Measurements from ENCODE around the gene ICAM4. TPM values are rescaled to one million over a fixed set of nuclear protein-coding genes. Genes with fewer than 3 reads are reported as not detected.
"Not testable (repeated sequence)": the region's sequence is repeated elsewhere in the genome, so short reads cannot be mapped to it uniquely, and the experiment has no call there.

The ICAM4 gene
- total RNA-seq, 1 donor from 2014 or later: 0.16 TPM

DNA sequence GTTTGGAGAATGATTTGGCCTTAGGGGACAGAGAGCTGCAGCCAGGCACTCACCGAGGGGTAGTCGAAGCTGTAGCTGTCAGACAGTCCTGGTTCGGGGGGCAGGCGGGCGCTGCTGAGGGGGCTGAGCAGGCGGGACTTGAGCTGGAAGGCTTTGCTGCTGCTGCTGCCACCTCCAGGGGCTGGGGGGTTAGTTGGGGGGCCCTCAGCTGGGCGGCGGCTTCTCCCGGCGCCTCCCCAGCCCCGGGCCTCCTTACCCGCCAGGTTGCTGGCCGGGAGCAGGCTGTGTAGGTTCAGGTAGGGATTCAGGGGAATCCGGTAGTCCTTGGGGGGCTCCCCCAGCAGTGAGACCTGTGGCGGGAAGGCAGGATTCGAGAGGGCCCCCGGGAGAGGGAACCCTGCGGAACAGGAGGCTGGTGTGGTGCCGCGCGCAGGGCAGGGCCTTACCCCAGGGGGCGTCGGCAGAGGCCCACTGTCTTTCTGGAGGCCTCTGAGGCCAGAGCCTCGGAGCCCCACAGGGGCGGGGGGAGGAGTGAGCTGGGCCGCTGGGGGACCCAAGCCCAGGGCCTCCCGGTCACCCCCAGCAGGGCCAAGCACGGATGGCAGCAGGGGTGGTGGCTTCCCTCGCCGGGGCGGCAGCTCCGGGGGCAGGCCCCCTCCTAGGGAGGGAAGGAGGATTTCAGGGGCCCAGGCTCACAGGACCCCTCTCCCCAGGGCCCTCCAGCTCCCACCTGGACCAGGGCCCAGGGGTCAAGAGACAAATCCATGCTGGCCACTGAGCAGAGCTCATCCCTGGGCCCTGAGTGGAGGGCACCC is 34.1 kb downstream of the ICAM4 start:
- no peak for DNase-seq

DNA sequence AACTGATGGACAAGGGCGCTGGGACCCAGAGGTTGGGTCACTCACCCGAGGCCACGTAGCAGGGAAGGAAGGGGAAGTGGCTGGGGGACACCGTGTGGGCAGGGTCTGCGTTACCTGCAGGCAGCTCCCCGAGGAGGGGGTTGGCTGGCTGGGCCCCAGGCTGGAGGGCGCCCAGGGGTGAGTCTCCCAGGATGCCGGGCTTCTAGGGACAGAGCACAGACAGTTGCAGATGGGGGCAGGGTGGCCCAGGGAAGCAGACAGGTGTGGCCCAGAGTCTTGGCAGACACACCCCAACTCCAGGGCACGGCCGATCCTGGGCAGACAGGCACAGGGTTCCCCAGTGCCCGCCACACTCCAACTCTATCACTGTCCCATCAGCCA is 34.7 kb downstream of the ICAM4 start:
- DNase-seq: no peak

DNA sequence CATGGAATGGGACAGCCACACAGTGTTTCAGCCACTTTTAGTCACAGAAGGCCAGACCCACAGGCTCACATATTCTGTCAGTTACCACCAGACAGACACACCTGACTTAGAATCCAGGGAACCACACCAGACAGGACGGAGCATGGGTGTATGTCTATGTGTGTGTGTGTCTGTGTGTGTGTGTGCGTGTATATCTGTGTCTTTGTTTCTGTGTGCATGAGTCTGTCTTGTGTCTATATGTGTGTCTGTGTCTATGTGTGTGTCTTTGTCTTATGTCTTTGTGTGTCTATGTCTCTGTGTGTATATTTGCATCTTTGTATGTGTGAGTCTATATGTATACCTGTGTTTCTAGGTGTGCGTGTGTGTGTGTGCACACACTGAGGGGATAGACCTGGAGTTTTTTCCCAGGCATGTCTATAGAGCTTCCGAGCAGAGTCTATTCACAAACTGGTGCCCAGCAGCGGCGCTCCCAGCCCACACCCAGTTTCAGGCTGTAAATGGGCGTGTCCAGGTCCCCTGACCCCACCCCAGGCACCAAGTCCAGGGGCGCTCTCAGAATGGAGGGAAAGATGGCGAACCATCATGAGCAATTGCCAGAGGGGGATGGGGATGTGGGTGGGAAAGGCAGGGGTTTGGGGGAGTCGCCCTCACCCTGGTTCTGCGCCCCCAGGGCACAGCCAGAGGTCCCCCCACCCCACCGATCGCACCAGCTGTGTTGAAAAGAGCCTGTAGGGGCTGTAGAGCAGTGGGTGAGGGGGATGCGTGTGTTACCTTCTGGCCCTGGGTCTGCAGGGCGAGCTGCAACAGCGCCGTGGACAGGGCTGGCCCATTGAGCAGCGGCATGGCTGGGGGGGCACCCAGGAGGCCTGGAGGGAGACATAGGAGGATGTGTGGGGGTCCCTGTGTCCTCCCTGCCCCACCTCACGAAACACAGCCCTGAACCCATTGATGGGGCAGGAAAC is 35.4 kb downstream of the ICAM4 start:
- DNase-seq: no peak

DNA sequence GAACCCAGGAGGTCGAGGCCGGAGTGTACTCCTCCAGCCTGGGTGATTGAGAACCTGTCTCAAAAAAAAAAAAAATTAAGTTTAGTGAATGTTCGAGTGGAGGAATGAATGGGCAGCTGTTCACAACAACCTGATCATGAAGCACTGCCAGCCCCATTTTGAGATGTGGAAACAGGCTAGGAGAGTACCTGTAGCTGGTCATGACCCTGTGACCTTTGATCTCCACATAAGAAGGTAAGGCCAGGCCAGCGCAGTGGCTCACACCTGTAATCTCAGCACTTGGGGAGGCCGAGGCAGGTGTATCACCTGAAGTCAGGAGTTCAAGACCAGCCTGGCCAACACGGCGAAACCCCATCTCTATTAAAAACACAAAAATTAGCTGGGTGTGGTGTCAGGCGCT is 39.0 kb downstream of the ICAM4 start:
- DNase-seq: no peak

DNA sequence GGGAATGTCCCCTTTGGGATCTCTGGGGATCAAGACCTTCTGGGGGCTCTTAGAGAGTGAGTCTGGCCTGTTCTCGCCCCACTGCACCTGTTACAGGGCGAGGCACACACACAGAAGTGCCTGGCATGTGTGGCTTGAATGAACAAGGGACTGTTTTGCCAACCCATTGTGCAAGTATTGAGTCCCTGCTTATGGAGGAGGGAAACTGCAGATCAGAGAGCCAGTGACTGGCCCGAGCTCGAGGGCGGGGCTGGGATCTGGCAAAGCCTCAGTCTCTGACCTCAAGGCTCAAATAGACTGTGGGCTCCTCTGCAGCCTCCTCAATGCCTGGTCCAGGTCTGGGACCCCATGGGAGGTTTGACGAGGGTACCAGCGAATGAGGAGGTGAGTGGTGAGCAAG is 41.0 kb downstream of the ICAM4 start:
- DNase-seq: no peak

DNA sequence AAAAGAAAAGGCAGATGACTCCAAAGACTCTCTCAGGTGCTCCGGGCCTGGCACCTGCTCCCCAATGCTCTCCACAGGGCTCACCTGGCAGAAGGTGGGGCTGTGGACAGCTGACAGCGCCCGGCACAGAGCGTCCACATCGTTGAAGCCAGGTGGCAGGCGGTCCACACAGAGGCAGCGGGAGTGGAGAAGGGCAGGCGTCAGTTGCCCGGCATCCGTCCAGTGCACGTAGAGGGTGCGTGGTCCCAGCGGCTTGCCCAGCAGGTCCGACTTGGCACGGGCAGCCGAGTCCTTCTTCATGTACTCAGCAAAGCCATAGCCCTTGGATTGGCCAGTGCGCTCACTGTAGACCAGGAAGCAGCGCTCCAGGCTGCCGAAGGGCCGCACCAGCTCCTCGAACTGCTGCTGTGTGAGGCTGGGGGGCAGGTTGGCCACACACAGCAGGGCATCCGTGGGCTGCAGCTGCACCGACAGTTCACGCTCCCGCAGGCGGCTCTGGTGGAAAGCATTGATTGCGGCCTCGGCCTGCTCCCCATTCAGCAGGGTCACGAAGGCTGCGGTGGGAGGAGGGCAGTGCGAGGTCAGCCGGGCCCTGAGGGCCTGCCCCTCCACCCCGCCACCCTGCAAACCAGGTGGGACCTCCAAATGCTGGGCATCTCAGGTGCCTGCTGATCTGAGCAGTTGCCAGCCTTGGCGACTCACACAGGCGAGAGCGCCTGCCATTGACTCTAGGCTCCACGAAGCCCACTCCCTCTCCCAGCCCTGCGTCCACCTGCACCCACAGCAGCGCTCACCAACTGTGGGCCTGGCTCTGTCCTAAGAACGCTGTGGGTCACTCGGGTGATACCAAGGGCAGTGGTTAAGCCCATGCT is 42.0 kb downstream of the ICAM4 start:
- DNase-seq: no peak

DNA sequence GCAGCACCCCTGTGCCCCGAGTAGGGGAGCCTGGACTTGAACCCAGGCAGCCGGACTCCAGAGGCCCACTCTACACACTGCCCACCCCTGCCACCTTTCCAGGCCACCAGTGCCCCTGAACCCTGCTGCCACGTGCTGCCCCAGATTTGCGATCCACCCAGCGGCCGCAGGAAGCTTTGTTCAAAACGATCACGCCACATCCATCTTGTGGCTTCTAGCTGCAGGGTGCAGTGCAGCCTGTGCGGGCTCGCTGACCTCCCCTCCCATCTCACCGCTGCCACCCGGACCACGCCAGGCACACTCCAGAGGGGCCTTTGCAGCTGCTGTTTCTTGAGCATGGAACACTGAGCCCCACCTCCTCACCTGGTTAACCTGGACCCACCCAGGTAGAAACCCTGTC is 42.8 kb downstream of the ICAM4 start:
- DNase-seq: no peak

DNA sequence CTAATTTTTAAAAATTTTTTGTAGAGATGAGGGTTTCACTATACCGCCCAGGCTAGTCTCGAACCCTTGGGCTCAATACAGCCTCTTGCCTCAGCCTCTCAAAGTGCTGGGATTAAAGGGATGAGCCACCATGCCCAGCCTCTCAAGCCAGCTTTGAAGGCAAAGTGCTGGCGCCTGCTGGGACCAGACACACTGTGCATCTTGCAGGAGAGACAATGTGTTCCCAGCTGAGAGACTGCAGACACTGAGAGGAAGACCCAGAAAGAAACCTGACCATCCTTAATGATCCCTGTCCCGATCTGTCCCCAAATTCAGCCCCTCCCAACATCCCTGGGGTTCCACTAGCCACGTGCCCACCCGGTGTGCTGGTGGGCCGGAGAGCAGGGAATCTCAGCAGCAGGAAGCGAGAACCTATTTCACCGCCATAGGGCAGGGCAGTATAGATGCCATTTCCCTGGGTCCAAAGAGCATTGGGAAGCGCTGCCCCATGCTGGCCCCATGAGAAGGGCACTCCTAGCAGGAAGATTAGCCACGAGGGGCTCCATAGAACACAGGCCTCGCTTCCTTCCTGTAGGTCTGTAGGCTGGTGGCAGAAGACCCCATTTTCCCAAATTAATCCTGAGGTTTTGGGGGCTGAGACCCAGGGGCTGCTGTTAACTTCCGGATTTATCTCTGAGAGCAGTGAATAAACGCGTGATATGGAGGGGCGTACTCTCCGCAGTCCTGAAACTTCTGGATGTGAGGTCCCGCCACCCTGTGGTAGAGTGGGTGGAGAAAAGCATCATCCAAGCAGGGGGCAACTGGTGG is 45.6 kb downstream of the ICAM4 start:
- DNase-seq: no peak

DNA sequence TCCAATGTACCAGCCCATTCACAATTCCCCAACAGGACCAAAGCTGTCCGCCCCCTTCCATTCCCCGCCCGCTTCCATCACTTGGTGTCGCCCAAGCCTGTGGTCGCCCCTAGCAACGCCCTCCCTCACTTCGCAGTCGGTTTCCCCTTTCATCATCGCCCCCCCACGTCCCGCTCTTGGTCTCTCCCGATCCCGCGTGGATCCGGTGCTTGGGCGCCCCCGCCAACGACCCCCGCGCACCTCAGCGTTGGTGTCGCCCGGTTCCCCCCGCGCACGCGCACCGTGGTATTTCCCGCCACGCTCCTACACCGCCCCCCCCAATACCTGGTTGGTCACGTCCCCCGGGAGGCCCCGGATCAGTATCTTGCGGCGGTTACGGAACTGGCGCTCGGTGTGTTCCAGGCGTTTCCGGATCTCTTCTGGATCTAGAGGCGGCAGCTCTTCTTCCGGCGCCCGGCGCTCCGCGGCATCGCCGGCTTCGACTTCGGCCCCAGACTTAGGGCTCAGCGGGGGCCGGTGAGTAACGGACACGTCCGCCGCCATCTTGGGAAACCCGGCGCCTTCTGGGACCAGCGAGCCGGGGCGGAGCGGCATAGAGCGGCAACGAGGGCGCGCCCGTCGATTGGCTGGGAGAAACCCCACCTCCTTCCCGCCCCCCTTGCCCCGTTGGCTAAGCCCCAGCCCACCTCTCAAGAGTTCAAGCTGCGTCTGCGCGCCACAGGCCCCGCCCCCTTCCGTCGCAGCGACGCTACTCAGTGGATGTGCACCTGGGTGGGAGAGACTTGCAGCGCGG is 46.4 kb downstream of the ICAM4 start, which contains the start of gene RAVER1:
RAVER1 (minus strand) TSS at position 565 of the 793 bp plus-strand sequence; CDS start at position 543, 22 bp downstream.
- DNase-seq: peak; percentile 94

DNA sequence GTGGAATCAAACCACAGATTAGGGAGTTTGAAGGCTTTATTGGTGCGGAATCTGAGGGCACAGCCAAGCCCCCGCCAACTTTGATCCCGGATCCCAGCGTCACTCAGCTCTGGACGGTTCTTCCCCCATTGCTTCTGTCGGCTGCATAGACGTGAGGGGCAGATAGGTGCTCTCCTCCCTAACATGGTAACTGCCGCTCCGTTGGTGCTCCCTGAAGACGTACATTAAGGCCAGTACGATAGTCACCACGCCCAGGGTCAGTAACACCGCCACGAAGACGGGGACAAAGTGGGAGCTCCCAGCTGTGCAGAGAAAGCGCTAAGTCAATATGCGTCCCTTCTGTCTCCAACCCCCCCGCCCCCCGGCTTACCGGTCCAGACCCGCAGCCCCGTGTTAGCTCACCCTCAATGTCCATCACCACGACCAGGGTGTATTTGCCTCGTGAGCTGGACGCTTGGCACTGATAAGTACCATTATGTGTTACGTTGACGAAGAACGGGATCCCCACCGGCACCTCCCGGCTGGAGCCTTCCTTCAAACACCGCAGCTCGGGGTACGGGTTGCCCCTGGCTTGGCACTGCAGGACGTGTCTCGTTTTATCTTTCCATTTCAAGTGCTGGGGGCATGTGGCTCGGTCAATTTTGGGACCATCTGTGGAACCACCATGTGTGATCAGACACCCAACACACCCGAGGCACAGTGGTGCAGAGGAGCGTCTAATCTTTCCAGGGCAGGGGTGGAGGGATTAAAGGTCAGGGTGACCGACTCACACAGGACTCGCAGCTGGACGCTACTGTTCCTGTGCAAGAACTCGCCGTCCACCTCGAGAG is 47.2 kb downstream of the ICAM4 start:
- DNase-seq: no peak

DNA sequence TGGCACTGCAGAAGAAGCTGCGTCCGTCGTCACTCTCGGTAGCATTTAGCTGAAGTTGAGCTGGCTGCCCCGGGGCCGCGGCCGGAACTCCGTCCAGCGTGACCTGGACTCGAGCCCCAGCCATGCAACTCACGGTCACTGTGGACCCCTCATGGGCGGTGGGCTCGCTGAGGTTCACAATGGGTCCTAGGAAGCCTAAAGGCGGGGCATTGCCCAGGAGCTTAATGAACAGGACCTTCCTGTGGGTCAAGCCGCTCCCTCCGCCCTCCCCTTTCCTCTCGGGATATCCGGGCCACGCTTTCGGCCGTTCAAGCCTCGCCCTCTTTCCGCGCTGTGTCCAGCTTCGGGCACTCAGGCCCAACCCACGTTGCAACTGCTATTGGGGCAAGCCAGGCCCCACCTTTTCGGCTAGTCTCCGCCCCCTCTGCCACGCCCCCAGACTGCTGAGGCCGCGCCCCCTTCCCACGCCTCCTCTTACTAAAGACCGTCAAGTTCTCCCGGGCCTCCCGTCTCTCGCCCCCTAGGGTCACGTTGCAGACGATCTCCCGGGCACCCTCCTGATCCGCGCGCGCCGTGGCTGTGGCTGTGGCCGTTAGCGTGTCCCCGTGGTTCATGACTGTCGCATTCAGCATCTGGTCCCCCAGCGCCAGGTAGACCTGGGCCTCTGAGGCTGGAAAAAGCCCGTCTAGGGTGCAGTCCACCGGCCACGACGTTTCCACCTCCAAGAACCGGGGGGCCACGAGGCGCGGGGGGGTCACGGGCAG is 48.0 kb downstream of the ICAM4 start:
- peak; percentile 48 for DNase-seq

DNA sequence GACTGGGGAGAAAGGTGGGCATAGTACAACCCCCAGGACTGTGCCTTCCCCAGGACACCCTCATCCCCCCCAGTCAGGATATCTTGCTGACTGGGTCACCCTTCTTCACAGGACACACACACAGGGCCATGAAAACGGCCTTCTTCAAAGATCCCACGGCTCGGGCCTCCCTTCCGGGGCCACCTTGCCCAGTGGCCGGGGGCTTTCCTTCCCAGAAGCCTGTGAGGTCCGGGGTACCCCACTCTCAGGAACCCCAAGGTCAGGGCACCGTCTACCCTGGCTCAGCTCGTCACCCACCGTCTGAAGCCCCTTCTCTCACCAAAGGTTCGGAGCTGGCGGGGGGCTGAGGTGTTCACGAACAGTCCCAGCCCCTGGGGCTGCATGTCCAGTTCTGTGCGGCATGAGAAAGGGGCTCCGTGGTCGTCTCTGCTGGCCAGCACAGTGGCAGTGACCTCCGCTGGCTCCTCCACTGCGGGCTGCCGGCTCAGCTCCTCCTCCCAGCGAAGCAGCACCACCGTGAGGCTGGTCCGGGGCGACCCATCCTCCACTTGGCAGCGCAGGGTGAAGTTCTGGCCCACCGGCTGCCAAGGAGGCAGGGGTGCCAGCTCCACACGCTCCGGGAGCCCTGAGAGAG is 48.7 kb downstream of the ICAM4 start:
- DNase-seq: no peak

DNA sequence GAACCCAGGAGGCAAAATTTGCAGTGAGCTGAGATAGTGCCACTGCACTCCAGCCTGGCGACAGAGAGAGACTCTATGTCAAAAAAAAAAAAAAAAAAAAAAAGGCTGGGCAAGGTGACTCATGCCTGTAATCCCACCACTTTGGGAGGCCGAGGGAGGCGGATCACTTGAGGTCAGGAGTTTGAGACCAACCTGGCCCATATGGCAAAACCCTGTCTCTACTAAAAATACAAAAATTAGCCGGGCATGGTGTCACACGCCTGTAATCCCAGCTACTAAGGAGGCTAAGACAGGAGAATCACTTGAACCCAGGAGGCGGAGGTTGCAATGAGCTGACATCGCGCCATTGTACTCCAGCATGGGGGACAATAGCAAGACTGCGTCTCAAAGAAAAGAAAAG is 50.0 kb downstream of the ICAM4 start:
- DNase-seq: not testable (repeated sequence)

Small RNA genes lying within 50 kb of the gene (small RNA-seq; reads per million reads assigned to genes)
- gene AC011511.1 (not detected), gene AC011511.4 (not detected)

Other genes with a start within 250 kb of the ICAM4 start
- gene SHFL, start 200.6 kb upstream of the ICAM4 start, total RNA-seq: 5.0 TPM
- 0.47 TPM for gene ANGPTL6, start 184.3 kb upstream of the ICAM4 start, total RNA-seq
- 18.1 TPM for gene PPAN, start 180.6 kb upstream of the ICAM4 start, total RNA-seq
- 3.9 TPM for gene P2RY11, start 175.3 kb upstream of the ICAM4 start, total RNA-seq
- gene EIF3G, start 167.1 kb upstream of the ICAM4 start, total RNA-seq: 96.1 TPM
- 21.4 TPM for gene DNMT1, start 92.0 kb upstream of the ICAM4 start, total RNA-seq
- gene S1PR2, start 55.6 kb upstream of the ICAM4 start, total RNA-seq: 4.7 TPM
- gene MRPL4, start 34.7 kb upstream of the ICAM4 start, total RNA-seq: 8.9 TPM
- 1.6 TPM for gene ICAM1, start 15.8 kb upstream of the ICAM4 start, total RNA-seq
- gene ICAM5, start 3.0 kb downstream of the ICAM4 start, total RNA-seq: 3.3 TPM
- 1.6 TPM for gene ZGLP1, start 22.9 kb downstream of the ICAM4 start, total RNA-seq
- 14.7 TPM for gene FDX2, start 29.1 kb downstream of the ICAM4 start, total RNA-seq
- gene RAVER1, start 46.6 kb downstream of the ICAM4 start, total RNA-seq: 3.0 TPM
- gene ICAM3, start 52.7 kb downstream of the ICAM4 start, total RNA-seq: 0.94 TPM
- gene TYK2, start 93.6 kb downstream of the ICAM4 start, total RNA-seq: 26.5 TPM
- gene CDC37, start 116.6 kb downstream of the ICAM4 start, total RNA-seq: 43.7 TPM
- gene PDE4A, start 133.6 kb downstream of the ICAM4 start, total RNA-seq: 5.6 TPM
- gene KEAP1, start 216.4 kb downstream of the ICAM4 start, total RNA-seq: 32.9 TPM
- gene S1PR5, start 230.5 kb downstream of the ICAM4 start, total RNA-seq: 0.31 TPM